Progenitor cell of endocrine pancreas (in vitro differentiated cells): Measurements from ENCODE around the gene GLT6D1. TPM values are rescaled to one million over a fixed set of nuclear protein-coding genes. Genes with fewer than 3 reads are reported as not detected.

Experiments
- DNase-seq: peaks from one replicate; pipeline ENCODE4 v3.0.0; 2021; ENCODE audit warnings: low spot score; ENCODE audit not compliant: unreplicated experiment
- H3K27ac Mint-ChIP-seq: 2 replicates; pipeline ENCODE4 v1.8.0; 2021; ENCODE audit warnings: mild to moderate bottlenecking, moderate library complexity, mixed read lengths
- H3K27me3 Mint-ChIP-seq: 2 replicates; pipeline ENCODE4 v1.8.0; 2021; ENCODE audit warnings: mixed read lengths
- H3K36me3 Mint-ChIP-seq: 2 replicates; pipeline ENCODE4 v1.8.0; 2022; ENCODE audit warnings: mixed read lengths; ENCODE audit not compliant: insufficient read depth
- H3K4me1 Mint-ChIP-seq: 2 replicates; pipeline ENCODE4 v1.8.0; 2021; ENCODE audit warnings: low read depth, mixed read lengths
- H3K4me3 Mint-ChIP-seq: 2 replicates; pipeline ENCODE4 v1.8.0; 2021; ENCODE audit warnings: low read depth, mild to moderate bottlenecking, moderate library complexity, mixed read lengths
- H3K9me3 Mint-ChIP-seq: 2 replicates; pipeline ENCODE4 v1.8.0; 2021; ENCODE audit warnings: low read depth, mixed read lengths
- CTCF ChIP-seq: fragments of 200-600 bp; sonication (generic); IDR thresholded peaks from one replicate; pipeline ENCODE4 v1.5.0; 2021; ENCODE audit warnings: antibody characterized with exemption, mild to moderate bottlenecking; ENCODE audit not compliant: unreplicated experiment
- total RNA-seq: library from RNA; stranded (reverse); gene quantifications from 2 replicates; pipeline ENCODE4 v1.2.1, GENCODE V29; 2021

GLT6D1 gene
- total RNA-seq, 1 donor from 2014 or later: not detected

GRCh38 chr9:135584934-135585333, 54.4 kb downstream of the GLT6D1 start:
- Mint-ChIP-seq H3K4me1 (no peaks in the 10 kb centered on the region), H3K9me3 (no peaks in the 10 kb centered on the region), H3K36me3 (no peaks in the 10 kb centered on the region), H3K4me3 (no peak overlapping the region), H3K27me3 (peaks cover 12% of the 10 kb centered on the region), H3K27ac (no peak overlapping the region)
- DNase-seq: no peak
- TF ChIP-seq CTCF: no peak

- peaks cover 12% of the 10 kb centered on the region for H3K27me3 Mint-ChIP-seq
- no peaks in the 10 kb centered on the region for H3K4me1 Mint-ChIP-seq
- TF ChIP-seq CTCF: no peak
- H3K4me3 Mint-ChIP-seq: no peak overlapping the region
- no peak for DNase-seq
- H3K36me3 Mint-ChIP-seq: no peaks in the 10 kb centered on the region
- no peaks in the 10 kb centered on the region for H3K9me3 Mint-ChIP-seq
- no peak overlapping the region for H3K27ac Mint-ChIP-seq
These were observed 55.0 kb downstream of the GLT6D1 start for GRCh38 chr9:135584371-135584770.

GRCh38 chr9:135583688-135584011, 55.7 kb downstream of the GLT6D1 start:
- no peak for DNase-seq

GRCh38 chr9:135582966-135583687, 56.2 kb downstream of the GLT6D1 start:
- H3K36me3 Mint-ChIP-seq: no peaks in the 10 kb centered on the region
- H3K27ac Mint-ChIP-seq: no peak overlapping the region
- no peaks in the 10 kb centered on the region for H3K4me1 Mint-ChIP-seq
- peaks cover 12% of the 10 kb centered on the region for H3K27me3 Mint-ChIP-seq
- no peak overlapping the region for H3K4me3 Mint-ChIP-seq
- TF ChIP-seq CTCF: no peak
- H3K9me3 Mint-ChIP-seq: no peaks in the 10 kb centered on the region
- DNase-seq: no peak

More at GRCh38 chr9:135583688-135584011, 55.7 kb downstream of the GLT6D1 start:
- Mint-ChIP-seq H3K27me3 (peaks cover 12% of the 10 kb centered on the region), H3K27ac (no peak overlapping the region), H3K36me3 (no peaks in the 10 kb centered on the region), H3K4me3 (no peak overlapping the region), H3K9me3 (no peaks in the 10 kb centered on the region), H3K4me1 (no peaks in the 10 kb centered on the region)
- TF ChIP-seq CTCF: no peak

- TF ChIP-seq CTCF: no peak
- H3K36me3 Mint-ChIP-seq: no peaks in the 10 kb centered on the region
- H3K27ac Mint-ChIP-seq: no peak overlapping the region
- H3K4me3 Mint-ChIP-seq: no peak overlapping the region
- H3K4me1 Mint-ChIP-seq: no peaks in the 10 kb centered on the region
- DNase-seq: no peak
- peaks cover 12% of the 10 kb centered on the region for H3K27me3 Mint-ChIP-seq
- no peaks in the 10 kb centered on the region for H3K9me3 Mint-ChIP-seq
These were observed 56.8 kb downstream of the GLT6D1 start for GRCh38 chr9:135582541-135582940.
